Choroid plexus epithelial cell (primary cell): Measurements from ENCODE around the gene PSAT1.

Source experiments
- DNase-seq: peaks from one replicate; pipeline ENCODE4 v3.0.0-alpha.2; 2010; ENCODE audit warnings: low read depth
- H3K4me3 ChIP-seq: 2 replicates; pipeline ENCODE4 v1.5.1; 2011; ENCODE audit warnings: low read depth, mild to moderate bottlenecking, control low read depth, low read length, moderate library complexity
- TF ChIP-seq, protein P1 (sequence below): conservative IDR thresholded peaks from 2 replicates; pipeline ENCODE4 v1.5.1; 2011; ENCODE audit warnings: low read depth, mild to moderate bottlenecking, control low read depth, inconsistent platforms, low read length, moderate library complexity

Gene PSAT1

GRCh38 chr9:78365748-78366697 is 69.1 kb downstream of the PSAT1 start:
- no peak overlapping the region for H3K4me3 ChIP-seq
- TF ChIP-seq, protein P1, sequence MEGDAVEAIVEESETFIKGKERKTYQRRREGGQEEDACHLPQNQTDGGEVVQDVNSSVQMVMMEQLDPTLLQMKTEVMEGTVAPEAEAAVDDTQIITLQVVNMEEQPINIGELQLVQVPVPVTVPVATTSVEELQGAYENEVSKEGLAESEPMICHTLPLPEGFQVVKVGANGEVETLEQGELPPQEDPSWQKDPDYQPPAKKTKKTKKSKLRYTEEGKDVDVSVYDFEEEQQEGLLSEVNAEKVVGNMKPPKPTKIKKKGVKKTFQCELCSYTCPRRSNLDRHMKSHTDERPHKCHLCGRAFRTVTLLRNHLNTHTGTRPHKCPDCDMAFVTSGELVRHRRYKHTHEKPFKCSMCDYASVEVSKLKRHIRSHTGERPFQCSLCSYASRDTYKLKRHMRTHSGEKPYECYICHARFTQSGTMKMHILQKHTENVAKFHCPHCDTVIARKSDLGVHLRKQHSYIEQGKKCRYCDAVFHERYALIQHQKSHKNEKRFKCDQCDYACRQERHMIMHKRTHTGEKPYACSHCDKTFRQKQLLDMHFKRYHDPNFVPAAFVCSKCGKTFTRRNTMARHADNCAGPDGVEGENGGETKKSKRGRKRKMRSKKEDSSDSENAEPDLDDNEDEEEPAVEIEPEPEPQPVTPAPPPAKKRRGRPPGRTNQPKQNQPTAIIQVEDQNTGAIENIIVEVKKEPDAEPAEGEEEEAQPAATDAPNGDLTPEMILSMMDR, result peak; percentile 68
- DNase-seq, result peak; percentile 60

DNA sequence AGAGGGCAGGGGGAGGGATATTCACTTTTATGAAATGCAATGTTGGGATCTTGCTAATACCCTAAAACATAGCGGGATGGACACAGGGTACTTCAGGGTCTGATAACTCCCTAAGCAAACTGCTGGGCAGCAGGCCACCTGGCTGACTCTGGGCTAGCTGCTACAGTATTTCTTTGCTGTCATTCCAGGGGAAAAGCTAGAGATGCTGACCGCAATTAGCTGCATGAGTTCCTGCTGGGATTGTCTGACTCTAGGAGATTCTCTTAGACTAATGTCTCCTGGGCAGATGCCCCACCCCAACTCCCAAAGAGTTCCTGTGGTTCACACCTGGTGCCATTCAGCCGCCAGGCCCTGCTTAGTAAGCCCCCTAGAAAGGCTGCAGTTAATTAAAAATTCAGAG is 69.9 kb downstream of the PSAT1 start:
- H3K4me3 ChIP-seq, result no peak overlapping the region
- TF ChIP-seq, protein P1, result no peak
- no peak for DNase-seq

DNA sequence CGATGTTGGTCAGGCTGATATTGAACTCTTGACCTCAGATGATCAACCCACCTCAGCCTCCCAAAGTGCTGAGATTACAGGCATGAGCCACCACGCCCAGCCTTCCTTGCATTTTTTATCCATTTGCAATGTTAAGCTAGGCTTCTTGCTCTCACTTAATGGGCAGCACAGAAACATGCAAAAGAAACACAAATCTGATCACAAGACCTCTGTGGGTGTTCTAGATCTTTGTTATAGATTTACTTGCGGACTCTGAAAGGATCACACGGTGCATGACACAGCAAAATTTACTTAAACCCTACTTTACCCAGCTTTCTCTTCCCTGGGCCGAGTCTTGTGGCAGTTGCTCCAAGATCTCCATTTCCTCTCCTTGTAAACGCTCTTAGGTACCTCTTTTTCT is 71.3 kb downstream of the PSAT1 start:
- no peak overlapping the region for H3K4me3 ChIP-seq
- no peak for DNase-seq
- TF ChIP-seq, protein P1, result no peak

DNA sequence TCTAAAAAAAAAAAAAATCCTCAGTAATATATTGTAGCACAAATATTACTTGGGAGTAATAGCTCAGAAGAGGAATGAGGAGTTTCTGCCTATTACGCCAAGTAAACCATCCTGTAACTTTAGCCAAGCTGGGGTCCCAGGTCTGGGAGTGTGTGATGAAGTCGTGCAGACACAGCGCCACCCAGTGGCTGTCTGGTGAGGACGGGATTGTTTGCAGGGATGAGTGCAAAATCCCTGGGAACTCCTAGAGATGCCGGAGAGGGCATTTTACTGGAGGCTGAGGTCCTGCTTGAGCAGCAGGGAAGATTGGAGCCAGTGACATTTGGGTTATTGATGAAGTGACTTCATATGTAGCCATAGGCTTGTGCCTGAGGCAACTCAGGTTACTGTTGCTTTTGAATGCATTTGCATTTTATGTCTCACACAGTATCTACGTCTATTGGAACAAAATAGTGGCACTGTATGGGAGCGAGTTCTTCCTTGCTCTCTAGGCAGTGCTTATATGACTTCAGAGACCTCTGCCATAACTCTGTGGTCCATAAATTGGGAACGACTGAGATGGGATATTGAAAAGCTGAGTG is 72.8 kb downstream of the PSAT1 start:
- H3K4me3 ChIP-seq, result no peak overlapping the region
- peak; percentile 88 for DNase-seq
- TF ChIP-seq, protein P1, result peak; percentile 96

GRCh38 chr9:78370991-78371390 is 74.1 kb downstream of the PSAT1 start:
- TF ChIP-seq, protein P1, result no peak
- no peak overlapping the region for H3K4me3 ChIP-seq

DNA sequence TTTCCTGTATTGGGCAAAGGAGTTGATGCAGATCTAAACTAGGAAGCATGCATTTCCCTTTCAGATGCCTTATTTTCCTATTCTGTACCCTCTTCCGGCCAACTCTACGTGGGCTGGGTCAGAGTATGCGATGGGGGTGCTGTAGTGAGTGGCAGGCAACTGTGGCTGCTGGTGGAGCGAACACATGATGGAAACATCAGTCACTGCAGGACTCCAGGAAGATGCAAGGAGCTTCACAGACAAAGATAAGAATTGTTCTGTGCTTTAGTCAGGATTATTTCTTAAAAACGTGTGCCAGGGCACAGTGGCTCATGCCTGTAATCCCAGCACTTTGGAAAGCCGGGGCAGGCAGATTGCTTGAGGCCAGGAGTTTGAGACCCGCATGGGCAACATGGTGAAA is 75.1 kb downstream of the PSAT1 start:
- H3K4me3 ChIP-seq, result no peak overlapping the region
- no peak for DNase-seq
- TF ChIP-seq, protein P1, result no peak

More at GRCh38 chr9:78370991-78371390, 74.1 kb downstream of the PSAT1 start:
- DNase-seq, result no peak
